KOPT-K1 (cell line): Measurements from ENCODE around the gene PIP5K1B.

Experiments
- H3K27ac ChIP-seq: fragments of 200-600 bp; sonication (generic); 2 replicates; pipeline ENCODE4 v1.5.1; 2016; ENCODE audit warnings: antibody characterized with exemption, mild to moderate bottlenecking, low read depth, low read length; ENCODE audit not compliant: poor library complexity, severe bottlenecking
- H3K36me3 ChIP-seq: fragments of 200-600 bp; sonication (generic); 2 replicates; pipeline ENCODE4 v1.5.1; 2017; ENCODE audit warnings: antibody characterized with exemption, mild to moderate bottlenecking, low read length, moderate library complexity; ENCODE audit not compliant: insufficient read depth
- H3K9me3 ChIP-seq: fragments of 200-600 bp; sonication (generic); 2 replicates; pipeline ENCODE4 v1.5.1; 2017; ENCODE audit warnings: antibody characterized with exemption, low read length, mild to moderate bottlenecking; ENCODE audit not compliant: insufficient read depth, poor library complexity, severe bottlenecking

Gene PIP5K1B

DNA sequence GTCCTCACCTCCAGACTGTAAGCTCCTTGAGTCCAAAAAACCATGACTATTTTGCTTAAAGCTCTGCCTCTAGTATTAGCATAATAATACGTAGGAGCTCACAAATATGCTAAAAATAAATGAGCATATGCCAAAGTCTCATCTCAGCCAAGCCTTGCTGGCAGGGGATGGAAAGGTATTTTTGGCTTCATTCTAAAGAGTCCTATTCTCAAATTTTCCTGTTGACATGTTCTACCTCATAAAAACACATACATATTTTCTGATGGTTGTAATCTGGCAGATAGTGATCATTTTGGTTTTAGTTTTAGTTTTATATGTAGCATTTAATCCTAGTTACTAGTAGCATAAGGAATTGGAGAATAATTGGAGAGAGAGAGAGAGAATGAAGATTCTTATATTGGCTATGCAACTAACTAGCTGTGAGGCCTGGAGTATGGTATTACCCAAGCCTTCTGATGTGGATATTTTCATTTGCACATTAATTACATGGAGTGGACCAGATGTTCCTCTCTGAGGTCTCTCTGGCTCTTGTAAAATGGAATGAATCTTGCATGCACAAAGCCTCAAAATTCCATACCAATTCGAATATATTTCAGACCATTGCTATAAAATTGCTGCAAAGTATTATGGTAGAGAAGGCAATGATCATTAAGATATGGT, 55.8 kb downstream of the PIP5K1B start:
- H3K9me3 ChIP-seq = no peaks in the 10 kb centered on the region
- H3K27ac ChIP-seq = no peak overlapping the region
- no peaks in the 10 kb centered on the region for H3K36me3 ChIP-seq

DNA sequence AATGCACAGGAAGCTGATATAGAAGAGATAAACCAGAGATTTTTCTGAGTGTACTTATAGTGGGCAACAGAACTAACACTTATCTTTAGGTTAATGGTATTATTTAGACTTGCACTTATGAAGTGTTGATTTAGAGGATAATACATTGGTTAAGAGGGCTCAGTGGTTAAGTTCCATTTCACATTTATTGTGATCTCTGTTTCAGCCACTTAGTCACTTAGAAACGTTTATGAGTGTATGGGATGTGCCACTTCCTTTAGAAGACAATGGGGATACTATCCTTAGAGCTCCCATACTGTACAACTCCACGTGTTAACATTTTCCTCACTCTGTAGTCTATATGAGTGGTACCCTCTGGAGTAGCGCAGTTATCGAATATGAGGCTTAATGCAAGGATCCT, 57.5 kb downstream of the PIP5K1B start:
- Histone ChIP-seq H3K36me3 (no peaks in the 10 kb centered on the region), H3K27ac (no peak overlapping the region), H3K9me3 (no peaks in the 10 kb centered on the region)

DNA sequence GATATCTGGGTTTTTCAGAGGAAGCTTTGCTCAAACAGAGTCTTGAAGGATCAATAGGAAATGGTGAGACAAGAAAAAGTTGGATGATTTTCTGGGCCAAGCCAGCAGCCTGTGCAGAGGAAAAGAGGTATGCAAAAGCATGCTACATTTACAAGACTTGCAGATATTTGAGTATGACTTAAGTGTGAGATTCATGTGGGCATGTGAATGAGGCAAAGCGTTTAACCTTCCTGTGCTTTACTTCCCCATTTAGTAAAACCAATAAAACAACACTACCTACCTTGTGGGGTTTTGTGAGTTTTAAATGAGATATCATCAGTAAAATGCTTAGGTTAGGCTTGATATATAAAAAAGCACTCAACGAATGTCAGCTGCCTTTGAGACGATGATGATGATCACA, 58.1 kb downstream of the PIP5K1B start:
- H3K9me3 ChIP-seq = no peaks in the 10 kb centered on the region
- H3K27ac ChIP-seq = no peak overlapping the region
- H3K36me3 ChIP-seq = no peaks in the 10 kb centered on the region

DNA sequence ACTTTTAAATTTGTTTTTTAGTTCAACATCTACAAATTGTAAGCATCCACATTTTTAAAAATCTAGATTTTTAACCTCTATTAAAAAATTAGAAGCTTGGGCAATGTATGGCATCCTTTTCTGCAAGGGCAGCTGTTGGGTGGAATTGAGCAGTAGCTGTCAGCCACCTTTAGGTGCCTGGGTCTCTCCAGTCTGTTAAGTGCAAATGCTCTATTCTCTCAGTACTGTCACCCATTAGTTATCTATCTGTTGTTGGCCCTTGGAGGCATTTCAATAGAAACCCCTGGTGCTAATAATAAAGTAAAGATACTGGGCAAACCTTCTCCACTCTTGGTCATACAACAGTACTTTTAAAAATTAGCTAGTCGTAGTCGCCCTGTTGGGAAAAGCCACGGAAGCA, 63.6 kb downstream of the PIP5K1B start:
- no peak overlapping the region for H3K27ac ChIP-seq
- H3K9me3 ChIP-seq = no peaks in the 10 kb centered on the region
- no peaks in the 10 kb centered on the region for H3K36me3 ChIP-seq

DNA sequence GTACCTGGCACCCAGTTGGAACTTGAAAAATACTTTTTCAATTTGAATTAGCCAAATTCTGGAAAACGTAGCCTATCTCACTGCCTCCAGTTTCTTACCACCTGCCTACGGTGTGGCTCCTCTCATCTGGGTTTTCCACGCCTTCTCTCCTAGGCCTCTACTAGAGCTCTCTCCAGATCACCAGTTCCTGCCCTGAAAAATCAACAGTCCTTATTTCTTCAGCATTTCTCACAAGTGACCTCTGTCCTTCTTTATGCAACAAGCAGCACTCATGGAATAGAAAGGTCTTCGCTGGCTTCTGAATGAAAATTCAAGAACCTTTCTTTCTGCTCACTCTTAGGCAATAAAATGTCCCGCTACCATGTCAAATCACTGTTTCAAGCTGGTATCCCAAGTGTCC, 64.8 kb downstream of the PIP5K1B start:
- Histone ChIP-seq H3K36me3 (no peaks in the 10 kb centered on the region), H3K9me3 (no peaks in the 10 kb centered on the region), H3K27ac (no peak overlapping the region)

DNA sequence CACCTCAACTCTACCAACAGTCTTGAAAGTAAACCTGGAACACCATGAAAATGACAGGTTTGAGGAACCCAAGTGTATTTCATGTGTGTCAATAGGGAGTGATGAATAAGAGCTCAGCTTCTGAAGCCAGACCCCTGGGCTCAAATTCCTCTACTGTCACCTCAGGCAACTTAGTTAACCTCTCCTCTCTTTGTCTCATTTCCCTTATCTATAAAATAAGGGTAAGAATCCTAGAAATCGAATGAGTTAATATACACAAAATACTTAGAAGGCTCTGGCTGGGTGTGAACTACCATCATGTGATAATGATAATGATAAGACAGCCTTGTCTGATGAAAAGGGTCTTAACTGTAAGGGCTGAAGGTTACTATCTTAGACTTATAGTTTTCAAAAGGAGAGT, 66.3 kb downstream of the PIP5K1B start:
- no peak overlapping the region for H3K27ac ChIP-seq
- no peaks in the 10 kb centered on the region for H3K36me3 ChIP-seq
- H3K9me3 ChIP-seq = no peaks in the 10 kb centered on the region

DNA sequence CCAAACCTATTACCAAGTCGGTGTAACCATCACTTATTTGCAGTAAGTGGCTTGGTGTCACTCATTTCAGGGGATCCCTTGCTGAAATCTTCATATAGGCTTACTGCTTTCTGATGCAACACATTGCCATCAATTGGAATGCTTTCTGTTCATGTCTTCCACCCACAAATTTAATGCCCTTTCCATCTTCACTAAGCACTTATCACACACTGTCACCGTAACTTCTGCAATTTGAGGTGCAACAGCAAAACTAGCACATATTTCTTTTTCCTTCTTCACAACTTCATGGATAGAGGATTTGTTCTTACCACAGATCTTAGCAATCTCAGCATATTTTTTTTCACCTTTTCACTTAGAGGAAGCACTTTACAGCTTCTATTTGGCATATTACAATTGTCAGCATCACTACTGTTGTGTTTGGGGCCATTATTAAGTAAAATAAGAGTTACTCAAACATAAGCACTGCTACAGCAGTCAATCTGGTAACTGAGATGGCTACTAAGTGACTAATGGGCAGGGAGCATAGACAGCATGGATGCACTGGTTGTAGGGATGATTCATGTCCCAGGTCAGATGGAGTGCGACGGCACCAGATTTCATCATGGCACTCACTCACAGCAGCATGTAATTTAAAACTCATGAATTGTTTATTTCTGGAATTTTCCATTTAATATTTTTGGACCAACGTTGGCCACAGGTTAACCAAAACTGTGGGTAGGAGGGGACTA, 70.1 kb downstream of the PIP5K1B start:
- no peaks in the 10 kb centered on the region for H3K36me3 ChIP-seq
- no peaks in the 10 kb centered on the region for H3K9me3 ChIP-seq
- no peak overlapping the region for H3K27ac ChIP-seq

DNA sequence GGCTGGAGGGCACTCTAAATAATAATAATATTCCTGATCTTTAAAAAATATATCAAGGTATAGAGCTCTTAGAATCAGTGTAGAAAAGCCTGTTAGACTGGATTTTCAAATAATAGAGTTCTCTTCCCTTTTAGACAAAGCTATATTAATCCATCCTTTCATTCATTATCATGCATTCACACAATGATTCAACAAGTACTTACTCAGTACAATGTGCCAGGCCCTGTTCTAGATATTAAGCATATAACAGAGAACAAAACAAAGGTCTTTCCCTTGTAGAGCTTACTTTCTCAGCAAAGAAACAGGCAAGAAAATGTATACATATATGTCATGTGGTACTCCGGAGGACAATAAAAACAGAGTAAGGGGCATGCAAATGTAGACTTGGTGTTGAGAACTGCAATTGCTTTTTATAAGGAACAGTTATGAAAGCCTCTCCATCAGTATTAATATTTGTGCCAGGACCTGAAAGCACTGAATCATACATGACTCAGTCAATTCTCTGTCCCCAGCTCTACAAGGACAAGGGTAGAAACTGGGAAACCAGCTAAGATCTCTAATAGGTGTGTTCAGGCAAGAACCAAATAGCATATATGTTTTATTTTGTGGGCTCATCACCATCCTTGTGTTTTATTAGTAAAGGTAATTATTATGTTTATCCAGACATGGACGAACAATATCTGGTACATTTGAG, 72.2 kb downstream of the PIP5K1B start:
- no peaks in the 10 kb centered on the region for H3K36me3 ChIP-seq
- no peak overlapping the region for H3K27ac ChIP-seq
- no peaks in the 10 kb centered on the region for H3K9me3 ChIP-seq

DNA sequence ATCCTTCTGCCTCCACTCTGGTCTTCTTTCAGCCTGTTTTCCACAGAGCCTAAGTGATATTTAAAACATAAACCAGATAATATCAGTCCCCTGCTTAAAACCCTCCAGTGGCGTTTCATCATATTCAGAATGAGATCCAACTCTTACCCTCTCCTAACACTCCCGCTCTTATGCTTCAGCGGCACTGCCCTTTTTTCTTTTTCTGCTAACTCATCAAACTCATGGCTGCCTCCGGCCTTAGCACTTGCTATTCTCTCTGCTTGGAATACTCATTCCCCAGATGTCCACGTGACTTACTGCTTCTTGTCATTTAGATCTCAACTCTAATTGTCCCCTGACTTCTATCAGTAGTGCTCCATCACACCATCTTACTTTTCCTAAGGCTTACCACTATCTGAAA, 73.6 kb downstream of the PIP5K1B start:
- no peaks in the 10 kb centered on the region for H3K36me3 ChIP-seq
- H3K9me3 ChIP-seq = no peaks in the 10 kb centered on the region
- H3K27ac ChIP-seq = no peak overlapping the region

DNA sequence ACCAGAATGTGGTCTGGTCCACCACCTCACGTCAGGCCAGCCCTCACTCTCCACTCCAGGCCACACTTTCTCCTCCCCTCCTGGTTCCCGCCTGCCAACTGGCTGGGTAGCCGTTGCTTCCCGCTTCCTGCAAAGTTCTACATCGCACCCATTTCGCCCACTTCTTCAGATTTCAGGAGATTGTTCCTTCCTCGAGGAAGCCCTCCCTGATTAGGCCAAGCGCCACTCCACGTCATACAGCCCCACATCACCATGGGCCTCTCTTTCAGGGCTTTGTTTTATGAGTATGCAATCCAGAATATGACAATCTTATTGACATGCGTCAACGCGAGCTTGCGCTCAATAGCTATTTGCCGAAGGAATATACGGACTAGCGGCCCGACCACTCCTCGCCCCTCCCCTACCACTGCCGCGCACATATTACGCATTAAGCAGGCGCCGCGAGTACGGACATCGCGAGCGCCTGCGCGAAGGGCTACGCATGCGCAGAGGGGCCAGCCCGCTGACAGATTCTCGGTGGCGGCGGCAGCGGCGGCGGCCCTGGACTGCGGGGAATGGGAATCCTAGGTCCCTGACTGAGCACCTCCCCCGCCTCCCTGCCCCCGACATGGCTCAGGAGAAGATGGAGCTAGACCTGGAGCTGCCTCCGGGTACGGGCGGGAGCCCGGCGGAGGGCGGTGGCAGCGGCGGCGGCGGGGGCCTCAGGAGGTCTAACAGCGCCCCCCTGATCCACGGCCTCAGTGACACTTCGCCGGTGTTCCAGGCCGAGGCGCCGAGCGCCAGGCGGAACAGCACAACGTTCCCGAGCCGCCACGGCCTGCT, 74.7 kb downstream of the PIP5K1B start:
- H3K36me3 ChIP-seq = no peaks in the 10 kb centered on the region
- no peaks in the 10 kb centered on the region for H3K9me3 ChIP-seq
- H3K27ac ChIP-seq = peak overlapping the region; percentile 59

DNA sequence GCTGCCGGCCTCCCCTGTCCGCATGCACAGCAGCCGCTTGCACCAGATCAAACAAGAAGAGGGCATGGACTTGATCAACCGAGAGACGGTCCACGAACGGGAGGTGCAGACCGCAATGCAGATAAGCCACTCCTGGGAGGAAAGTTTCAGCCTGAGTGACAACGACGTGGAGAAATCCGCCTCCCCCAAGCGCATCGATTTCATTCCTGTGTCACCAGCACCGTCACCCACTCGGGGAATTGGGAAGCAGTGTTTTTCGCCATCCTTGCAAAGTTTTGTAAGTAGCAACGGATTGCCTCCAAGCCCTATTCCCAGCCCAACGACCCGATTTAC, 75.3 kb downstream of the PIP5K1B start:
- no peaks in the 10 kb centered on the region for H3K36me3 ChIP-seq
- H3K27ac ChIP-seq = peak overlapping the region; percentile 59
- no peaks in the 10 kb centered on the region for H3K9me3 ChIP-seq

DNA sequence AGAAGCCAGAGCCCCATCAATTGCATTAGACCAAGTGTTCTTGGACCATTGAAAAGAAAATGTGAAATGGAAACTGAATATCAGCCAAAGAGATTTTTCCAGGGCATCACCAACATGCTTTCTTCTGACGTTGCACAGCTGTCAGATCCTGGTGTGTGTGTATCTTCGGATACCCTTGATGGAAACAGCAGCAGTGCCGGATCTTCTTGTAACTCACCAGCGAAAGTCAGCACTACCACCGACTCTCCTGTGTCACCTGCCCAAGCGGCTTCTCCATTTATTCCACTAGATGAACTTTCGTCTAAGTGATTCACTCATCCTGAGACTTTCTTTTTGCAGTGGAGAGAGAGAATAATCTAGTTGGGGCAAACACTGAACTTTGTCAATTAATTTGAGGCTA, 75.7 kb downstream of the PIP5K1B start:
- Histone ChIP-seq H3K36me3 (no peaks in the 10 kb centered on the region), H3K27ac (peak overlapping the region; percentile 59), H3K9me3 (no peaks in the 10 kb centered on the region)

DNA sequence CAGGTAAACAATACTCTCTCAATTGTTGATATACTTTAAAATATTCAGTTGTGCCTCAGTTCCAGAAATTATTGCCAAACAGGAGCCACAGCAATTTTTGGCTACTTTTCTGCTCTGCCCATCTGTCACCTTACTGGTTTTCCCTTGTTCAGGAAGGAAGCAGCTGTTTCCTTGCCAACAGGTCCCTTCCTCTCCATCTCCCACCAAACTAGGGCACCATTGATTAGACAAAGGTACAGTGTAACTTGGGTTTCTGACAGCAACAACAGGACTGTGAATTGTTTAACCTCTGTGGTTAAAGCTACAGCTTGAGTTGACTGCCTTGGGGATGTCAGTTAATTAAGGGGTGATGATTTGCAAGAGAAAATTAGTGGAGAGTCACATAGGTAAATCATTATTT, 76.9 kb downstream of the PIP5K1B start:
- Histone ChIP-seq H3K36me3 (no peaks in the 10 kb centered on the region), H3K9me3 (no peaks in the 10 kb centered on the region), H3K27ac (no peak overlapping the region)

DNA sequence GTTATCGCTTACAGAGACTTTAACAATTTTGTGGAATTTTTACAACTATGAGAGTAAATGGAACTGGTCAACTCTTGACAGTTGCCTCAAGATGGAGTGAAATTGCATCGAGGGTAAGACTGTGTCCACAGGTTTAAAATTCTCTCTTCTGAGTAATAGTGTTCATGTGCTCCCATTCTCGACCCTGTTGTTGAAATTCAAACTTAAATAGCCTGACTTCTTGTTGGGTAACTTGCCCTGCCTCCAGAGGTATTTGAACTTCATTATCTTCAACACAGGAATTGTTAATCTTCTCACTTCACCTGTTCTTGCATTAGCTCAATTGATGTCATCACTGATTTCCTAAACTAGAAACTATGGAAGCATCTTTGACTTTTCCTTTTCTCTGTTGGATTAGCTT, 77.5 kb downstream of the PIP5K1B start:
- Histone ChIP-seq H3K9me3 (no peaks in the 10 kb centered on the region), H3K27ac (no peak overlapping the region), H3K36me3 (no peaks in the 10 kb centered on the region)

DNA sequence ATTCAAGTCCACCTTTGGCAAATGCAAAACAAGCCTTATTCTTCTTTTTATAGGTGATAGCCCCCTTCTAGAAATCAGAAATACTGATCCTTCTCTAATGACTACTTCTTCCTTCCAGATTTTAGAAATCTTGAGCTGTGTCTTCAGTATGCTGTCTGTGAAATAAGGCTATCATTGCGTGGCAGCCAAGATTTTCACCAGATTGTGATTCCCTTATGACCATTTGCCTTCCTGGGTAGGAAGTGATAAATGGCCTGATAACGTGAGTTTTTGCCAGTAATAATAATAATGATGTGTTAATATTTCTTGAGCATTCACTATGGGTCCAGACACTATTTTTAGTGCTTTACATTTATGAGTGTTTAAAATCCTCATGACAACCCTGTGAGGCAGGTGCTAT, 80.9 kb downstream of the PIP5K1B start:
- no peaks in the 10 kb centered on the region for H3K36me3 ChIP-seq
- no peak overlapping the region for H3K27ac ChIP-seq
- no peaks in the 10 kb centered on the region for H3K9me3 ChIP-seq
